Endothelial cell of umbilical vein (primary cell): ENCODE data around the gene TPCN1.

Experiments used
- CTCF ChIP-seq, 2 donors: IDR thresholded peaks; 1 replicate in 1 of 2; 2 replicates in 1 of 2; pipeline ENCODE4 v1.5.1; 2011; ENCODE audit warnings: low read length in 2 of 2, mild to moderate bottlenecking in 2 of 2, moderate library complexity in 2 of 2, control low read depth in 1 of 2, inconsistent platforms in 1 of 2, low read depth in 1 of 2; ENCODE audit not compliant: insufficient read depth in 1 of 2; ENCODE audit errors: extremely low read depth in 1 of 2
- EZH2 ChIP-seq: IDR thresholded peaks from 2 replicates; pipeline ENCODE4 v1.6.1; 2012; ENCODE audit warnings: borderline replicate concordance, low read depth, mild to moderate bottlenecking, moderate library complexity, low read length, inconsistent platforms; ENCODE audit not compliant: severe bottlenecking
- GATA2 ChIP-seq: IDR thresholded peaks from 2 replicates; pipeline ENCODE4 v1.7.0; 2011; ENCODE audit warnings: low read depth, mild to moderate bottlenecking, moderate library complexity, mixed read lengths, low read length; ENCODE audit not compliant: insufficient read length, insufficient read depth
- MYC ChIP-seq: IDR thresholded peaks from one replicate; pipeline ENCODE4 v1.6.1; 2011; ENCODE audit warnings: mild to moderate bottlenecking, low read depth, low read length
- POLR2A ChIP-seq: IDR thresholded peaks from 2 replicates; pipeline ENCODE4 v1.6.1; 2012; ENCODE audit warnings: low read depth, mild to moderate bottlenecking, control low read depth, low read length
- POLR2AphosphoS5 ChIP-seq: IDR thresholded peaks from 2 replicates; pipeline ENCODE4 v1.6.1; 2012; ENCODE audit warnings: low read depth, mild to moderate bottlenecking, control low read depth, low read length, moderate library complexity; ENCODE audit not compliant: insufficient read depth

- TF ChIP-seq CTCF (IDR thresholded peaks at IDR 0.05; ENCODE audit: extremely low read depth in 1 of 2, insufficient read depth in 1 of 2, low read depth in 1 of 2, low read length in 2 of 2), result no peak
- TF ChIP-seq POLR2A, result no peak
- no peak for TF ChIP-seq POLR2AphosphoS5
- TF ChIP-seq EZH2, result no peak
- TF ChIP-seq MYC, result no peak
- no peak for TF ChIP-seq GATA2
Observed at GRCh38 chr12:113301811-113302210, 80.5 kb downstream of the TPCN1 start.
